Panc1 (cell line): ENCODE data around the gene SERPINA10.

Source experiments
- CTCF ChIP-seq: fragments of 450-650 bp; IDR thresholded peaks from 2 replicates; pipeline ENCODE4 v1.5.1; 2017; ENCODE audit warnings: mild to moderate bottlenecking
- POLR2AphosphoS5 ChIP-seq: IDR thresholded peaks from 2 replicates; pipeline ENCODE4 v1.6.1; 2012; ENCODE audit warnings: mild to moderate bottlenecking, low read depth, low read length, moderate library complexity
- REST ChIP-seq, 2 experiments: IDR thresholded peaks; 2 replicates each; pipeline ENCODE4 v1.6.1; 2011 to 2012; ENCODE audit warnings: low read depth in 2 of 2, control low read depth in 1 of 2, low read length in 1 of 2, mild to moderate bottlenecking in 1 of 2, moderate library complexity in 1 of 2; ENCODE audit not compliant: insufficient read depth in 1 of 2
- SIN3A ChIP-seq: IDR thresholded peaks from 2 replicates; pipeline ENCODE4 v1.6.1; 2012; ENCODE audit warnings: low read depth, mild to moderate bottlenecking, low read length, moderate library complexity, borderline replicate concordance; ENCODE audit not compliant: insufficient read depth
- TCF7L2 ChIP-seq: IDR thresholded peaks from 2 replicates; pipeline ENCODE4 v1.6.1; 2011; ENCODE audit warnings: mild to moderate bottlenecking, low read depth, low read length, inconsistent platforms

- TF ChIP-seq CTCF: no peak
- TF ChIP-seq SIN3A: no peak
- TF ChIP-seq POLR2AphosphoS5: no peak
- no peak for TF ChIP-seq TCF7L2
- TF ChIP-seq REST (IDR thresholded peaks at IDR 0.05; ENCODE audit: insufficient read depth in 1 of 2, low read depth in 2 of 2, low read length in 1 of 2): no peak
Measured at GRCh38 chr14:94305620-94306019, 12.6 kb upstream of the SERPINA10 start.
